ENCODE results near the gene MFN2.
"Not testable (repeated sequence)": the region's sequence is repeated elsewhere in the genome, so short reads cannot be mapped to it uniquely, and the experiment has no call there.

GRCh38 chr1:12008355-12008754 is 28.1 kb downstream of the MFN2 start:
- TF ChIP-seq POLR2A (IDR thresholded peaks at IDR 0.05; ENCODE audit: low read depth, low read length); TAF1 (IDR thresholded peaks at IDR 0.05; ENCODE audit: borderline replicate concordance, low read depth, low read length); POLR2AphosphoS5 (IDR thresholded peaks at IDR 0.05; ENCODE audit: low read depth, low read length): not testable (repeated sequence)
